Stimulated activated CD4-positive, alpha-beta T cell treated with anti-CD3 and anti-CD28 coated beads, Interleukin-4, amount 100 ng/mL, for 24 hours (primary cell): ENCODE measurements around the gene POLR2A.
"Not testable (repeated sequence)": the region's sequence is repeated elsewhere in the genome, so short reads cannot be mapped to it uniquely, and the experiment has no call there.

ENCODE experiments used
- DNase-seq: peaks from one replicate; pipeline ENCODE4 v3.0.0-alpha.2; 2020

Gene POLR2A

GRCh38 chr17:7479213-7480088 is 4.7 kb upstream of the POLR2A start, which contains the start of gene ZBTB4:
TSS of gene ZBTB4 (minus strand) at chr17:7479631. CDS start at chr17:7466801, 12,830 bp downstream.
- DNase-seq = peak; percentile 58

DNA sequence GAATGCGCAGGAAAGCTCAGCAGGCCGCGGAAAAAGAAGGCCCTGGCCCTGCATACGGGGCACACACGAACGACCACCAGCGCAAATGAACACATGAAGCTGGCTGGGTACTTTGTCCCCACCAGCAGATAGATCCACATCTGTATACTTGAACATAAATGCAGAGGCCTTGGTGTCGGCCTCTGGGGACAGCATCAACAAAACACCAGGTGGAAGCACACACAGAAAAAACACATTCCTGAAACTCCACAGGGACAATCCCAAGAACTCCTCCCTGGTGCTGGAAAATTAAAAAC is 4.1 kb upstream of the POLR2A start:
- no peak for DNase-seq

- DNase-seq = not testable (repeated sequence)
Measured at GRCh38 chr17:7481275-7481674, 2.9 kb upstream of the POLR2A start, which contains the start of gene SLC35G6. TSS of gene SLC35G6 (plus strand) at chr17:7481446. CDS start at chr17:7481517, 71 bp downstream.

DNA sequence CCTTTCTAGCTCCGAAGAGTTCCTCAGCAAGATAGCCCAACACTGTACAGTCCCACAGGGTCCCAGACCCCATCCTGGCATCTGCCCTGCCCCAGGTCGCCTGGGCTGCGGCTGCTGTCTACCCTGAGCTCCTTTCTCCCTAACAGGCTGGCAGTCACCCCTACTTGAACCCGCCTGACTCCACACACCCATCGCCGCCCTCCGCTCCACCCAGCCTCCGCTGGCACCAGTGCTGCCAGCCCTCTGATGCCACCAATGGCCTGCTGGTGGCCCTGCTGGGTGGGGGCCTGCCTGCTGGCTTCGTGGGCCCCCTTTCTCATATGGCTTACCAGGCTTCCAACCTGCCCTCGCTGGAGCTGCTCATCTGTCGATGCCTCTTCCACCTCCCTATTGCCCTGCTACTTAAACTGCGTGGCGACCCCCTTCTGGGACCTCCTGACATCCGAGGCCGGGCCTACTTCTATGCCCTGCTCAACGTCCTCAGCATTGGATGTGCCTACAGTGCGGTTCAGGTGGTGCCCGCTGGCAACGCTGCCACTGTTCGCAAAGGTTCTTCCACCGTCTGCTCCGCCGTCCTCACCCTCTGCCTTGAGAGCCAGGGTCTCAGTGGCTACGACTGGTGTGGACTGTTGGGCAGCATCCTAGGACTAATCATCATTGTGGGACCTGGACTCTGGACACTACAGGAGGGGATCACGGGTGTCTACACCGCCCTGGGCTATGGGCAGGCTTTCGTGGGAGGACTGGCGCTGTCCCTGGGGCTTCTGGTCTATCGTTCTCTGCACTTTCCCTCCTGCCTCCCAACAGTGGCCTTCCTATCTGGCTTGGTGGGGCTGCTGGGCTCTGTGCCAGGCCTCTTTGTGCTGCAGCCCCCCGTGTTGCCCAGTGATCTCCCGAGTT is 2.1 kb upstream of the POLR2A start:
- not testable (repeated sequence) for DNase-seq

GRCh38 chr17:7482742-7483088 is 1.5 kb upstream of the POLR2A start:
- not testable (repeated sequence) for DNase-seq

DNA sequence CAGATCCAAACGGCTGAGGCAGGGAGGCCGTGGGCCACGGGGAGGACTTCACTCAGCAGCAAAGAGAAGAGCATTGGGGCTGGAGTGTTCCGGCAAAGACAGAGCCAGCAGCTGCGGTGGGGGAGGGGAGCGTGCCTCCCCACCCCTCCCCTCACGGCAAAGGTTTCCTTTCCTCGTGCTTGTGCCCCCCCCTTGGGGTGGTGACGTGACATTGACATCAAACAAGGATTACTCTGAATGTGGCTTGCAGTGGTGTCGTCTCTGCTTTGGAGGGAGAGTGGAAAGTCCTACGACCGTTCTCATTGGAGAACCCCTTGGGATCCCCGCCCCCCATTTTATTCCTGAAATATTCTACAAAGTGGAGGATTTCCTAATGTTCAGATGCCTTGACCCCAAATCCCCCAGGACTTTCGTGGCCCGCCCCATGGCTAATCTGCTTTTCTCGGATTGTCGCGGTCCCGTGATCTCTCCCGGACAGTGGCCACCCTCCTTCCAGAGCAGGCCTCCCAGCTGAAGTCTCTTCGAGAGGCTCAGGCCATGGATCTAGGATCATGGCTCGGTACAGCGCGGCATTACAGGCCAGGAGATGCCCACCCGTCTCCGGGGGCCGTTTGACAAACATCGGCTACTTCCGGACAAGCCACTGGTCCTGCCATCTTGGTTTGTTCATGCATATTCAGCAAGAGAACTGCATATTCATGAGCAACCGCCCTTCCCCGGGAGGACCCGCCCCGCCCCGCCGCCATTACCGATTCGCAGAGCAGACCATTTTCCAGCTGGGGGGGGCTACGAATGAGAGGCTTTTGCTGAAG is 705 bp upstream of the POLR2A start:
- DNase-seq = peak; percentile 96

DNA sequence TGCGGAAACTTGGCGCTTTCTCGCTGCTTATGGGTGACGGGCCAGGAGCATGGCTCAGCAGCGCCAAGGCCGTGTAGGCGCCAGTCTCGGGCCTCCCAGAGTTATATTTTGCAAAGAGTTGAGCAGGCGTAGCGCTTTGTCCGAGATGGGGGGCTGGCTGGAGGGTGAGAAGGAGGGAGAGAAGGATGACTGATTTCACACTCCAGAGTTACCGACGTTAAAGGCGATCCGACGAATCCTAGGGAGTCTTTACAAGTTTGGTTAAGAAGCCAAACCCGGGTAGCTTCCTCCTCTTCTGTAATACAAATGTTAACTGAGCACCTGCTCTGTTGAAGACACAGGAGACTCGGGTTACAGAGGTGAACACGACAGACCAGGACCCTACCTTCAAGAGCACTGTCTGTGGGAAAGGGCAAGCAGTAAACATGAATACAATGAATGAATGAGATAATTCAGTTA is 782 bp downstream of the POLR2A start:
- DNase-seq = no peak

GRCh38 chr17:7486181-7486580 is 2.0 kb downstream of the POLR2A start:
- no peak for DNase-seq

DNA sequence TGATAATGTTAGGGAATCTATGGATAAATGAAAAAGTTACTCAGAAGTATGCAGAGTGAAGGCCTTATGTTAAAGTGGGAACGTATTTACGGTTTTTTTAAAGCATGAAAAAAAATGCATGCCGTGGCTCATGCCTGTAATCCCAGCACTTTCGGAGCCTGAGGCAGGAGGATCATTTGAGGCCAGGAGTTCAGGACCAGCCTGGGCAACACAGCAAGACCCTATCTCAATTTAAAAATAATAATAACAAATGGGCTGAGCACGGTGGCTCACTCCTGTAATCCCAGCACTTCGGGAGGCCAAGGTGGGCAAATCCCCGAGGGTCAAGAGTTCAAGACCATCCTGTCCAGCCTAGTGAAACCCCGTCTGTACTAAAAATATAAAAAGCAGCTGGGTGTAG is 6.0 kb downstream of the POLR2A start:
- no peak for DNase-seq

GRCh38 chr17:7491583-7491982 is 7.4 kb downstream of the POLR2A start:
- DNase-seq = no peak

DNA sequence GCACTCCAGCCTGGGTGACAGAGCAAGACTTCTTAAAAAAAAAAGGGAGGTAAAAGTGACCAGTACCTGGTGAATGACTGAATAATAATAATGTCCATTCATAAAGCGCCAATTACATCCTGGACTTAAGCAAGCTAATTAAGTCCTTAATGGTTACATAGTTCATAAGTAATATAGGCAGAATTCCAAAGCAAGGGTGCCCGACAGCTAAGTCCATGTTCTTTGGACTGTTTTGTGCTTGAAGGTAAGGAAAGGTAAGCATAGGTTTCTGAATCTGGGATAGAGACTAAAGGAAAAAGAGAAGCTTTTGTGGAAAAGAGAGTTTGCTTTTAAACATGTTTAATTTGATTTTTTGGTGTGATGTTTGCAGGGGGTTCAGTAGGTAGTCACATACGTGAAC is 9.8 kb downstream of the POLR2A start:
- DNase-seq = no peak

DNA sequence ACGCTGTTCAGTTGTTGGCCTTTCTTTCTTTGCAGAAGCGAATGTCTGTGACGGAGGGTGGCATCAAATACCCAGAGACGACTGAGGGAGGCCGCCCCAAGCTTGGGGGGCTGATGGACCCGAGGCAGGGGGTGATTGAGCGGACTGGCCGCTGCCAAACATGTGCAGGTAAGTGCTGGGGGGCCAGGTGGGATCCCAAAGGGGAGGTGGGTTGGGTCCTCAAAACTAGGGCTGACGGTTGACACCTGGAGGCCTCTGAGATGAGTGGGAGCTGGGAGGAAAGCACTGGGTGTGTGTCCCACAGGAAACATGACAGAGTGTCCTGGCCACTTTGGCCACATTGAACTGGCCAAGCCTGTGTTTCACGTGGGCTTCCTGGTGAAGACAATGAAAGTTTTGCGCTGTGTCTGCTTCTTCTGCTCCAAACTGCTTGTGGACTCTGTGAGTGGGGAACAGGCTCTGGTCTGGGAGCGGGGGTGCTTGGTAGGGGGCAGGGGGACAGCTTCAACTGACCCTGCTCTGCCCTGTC is 11.8 kb downstream of the POLR2A start:
- no peak for DNase-seq

- DNase-seq = no peak
Measured at GRCh38 chr17:7496470-7497183, 12.5 kb downstream of the POLR2A start.

DNA sequence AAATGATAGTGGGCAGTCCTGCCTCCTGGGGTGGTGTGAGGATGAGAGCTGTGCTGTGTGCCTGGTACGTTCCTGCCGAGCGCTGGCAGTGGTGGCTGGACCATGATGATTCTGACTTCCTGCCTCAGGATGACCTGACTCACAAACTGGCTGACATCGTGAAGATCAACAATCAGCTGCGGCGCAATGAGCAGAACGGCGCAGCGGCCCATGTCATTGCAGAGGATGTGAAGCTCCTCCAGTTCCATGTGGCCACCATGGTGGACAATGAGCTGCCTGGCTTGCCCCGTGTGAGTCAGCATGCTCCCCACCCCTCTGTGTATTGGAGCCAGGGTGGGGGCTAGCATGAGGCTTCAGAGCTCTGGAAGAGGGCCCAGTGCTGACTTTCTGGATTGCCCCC is 13.1 kb downstream of the POLR2A start:
- no peak for DNase-seq

DNA sequence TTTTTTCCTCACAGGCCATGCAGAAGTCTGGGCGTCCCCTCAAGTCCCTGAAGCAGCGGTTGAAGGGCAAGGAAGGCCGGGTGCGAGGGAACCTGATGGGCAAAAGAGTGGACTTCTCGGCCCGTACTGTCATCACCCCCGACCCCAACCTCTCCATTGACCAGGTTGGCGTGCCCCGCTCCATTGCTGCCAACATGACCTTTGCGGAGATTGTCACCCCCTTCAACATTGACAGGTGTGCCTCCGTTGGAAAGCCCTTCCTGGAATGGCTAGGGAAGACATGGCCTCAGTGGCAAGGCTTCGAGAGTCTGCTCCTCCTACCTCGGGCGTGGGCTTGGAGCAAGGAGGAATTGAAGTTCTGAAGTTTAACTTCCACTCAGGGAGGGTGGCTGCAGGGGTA is 13.5 kb downstream of the POLR2A start:
- no peak for DNase-seq

- DNase-seq = no peak
Measured at GRCh38 chr17:7499161-7499560, 15.0 kb downstream of the POLR2A start.

DNA sequence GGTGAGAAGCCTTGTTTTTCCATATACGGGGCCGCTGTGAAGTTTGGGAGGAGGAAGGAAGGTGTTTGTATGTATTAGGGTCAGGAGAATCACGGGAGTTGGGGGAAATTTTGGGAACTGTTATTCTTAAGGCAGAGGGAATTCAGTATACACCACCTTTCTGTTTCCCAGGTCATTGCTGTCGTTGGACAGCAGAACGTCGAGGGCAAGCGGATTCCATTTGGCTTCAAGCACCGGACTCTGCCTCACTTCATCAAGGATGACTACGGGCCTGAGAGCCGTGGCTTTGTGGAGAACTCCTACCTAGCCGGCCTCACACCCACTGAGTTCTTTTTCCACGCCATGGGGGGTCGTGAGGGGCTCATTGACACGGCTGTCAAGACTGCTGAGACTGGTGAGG is 17.6 kb downstream of the POLR2A start:
- DNase-seq = no peak

- no peak for DNase-seq
Measured at GRCh38 chr17:7502171-7502847, 18.1 kb downstream of the POLR2A start.

GRCh38 chr17:7502987-7503386 is 18.8 kb downstream of the POLR2A start:
- no peak for DNase-seq

GRCh38 chr17:7503521-7503920 is 19.4 kb downstream of the POLR2A start:
- no peak for DNase-seq

- no peak for DNase-seq
Measured at GRCh38 chr17:7508145-7508544, 24.0 kb downstream of the POLR2A start.
